Body of pancreas (tissue), 4 donors: ENCODE data around the gene ELOB.

Experiments used
- POLR2A ChIP-seq, 3 donors: fragments of 450-650 bp; IDR thresholded peaks; one replicate each; pipeline ENCODE4 v1.6.1; 2016; ENCODE audit warnings: antibody characterized with exemption in 3 of 3, mild to moderate bottlenecking in 2 of 3
- TF ChIP-seq, protein P1 (sequence below), 7 experiments: fragments of 450-650 bp in 4 of 7; fragments of 200-600 bp in 3 of 7; sonication (generic) in 3 of 7; IDR thresholded peaks; one replicate each; pipeline ENCODE4 v1.5.1; 2016 to 2019; ENCODE audit warnings: antibody characterized with exemption in 7 of 7

DNA sequence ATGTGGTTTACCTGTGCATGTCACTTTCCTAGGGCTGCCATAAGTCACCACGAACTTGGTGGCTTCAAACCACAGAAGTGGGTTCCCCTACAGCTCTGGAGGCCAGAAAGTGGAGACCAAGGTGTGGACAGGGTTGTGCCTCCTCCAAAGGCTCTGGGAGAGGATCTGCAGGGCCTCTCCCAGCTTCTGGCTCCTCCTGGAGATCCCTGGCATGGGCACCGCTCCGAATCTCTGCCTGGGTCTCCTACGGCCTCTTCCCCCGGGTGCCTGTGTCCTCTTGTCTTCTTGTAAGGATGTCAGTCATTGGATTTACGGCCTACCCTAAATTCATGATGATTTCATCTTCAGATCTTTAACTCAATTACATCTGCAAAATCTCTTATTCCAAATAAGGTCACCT, 27.1 kb downstream of the ELOB start:
- TF ChIP-seq, protein P1, sequence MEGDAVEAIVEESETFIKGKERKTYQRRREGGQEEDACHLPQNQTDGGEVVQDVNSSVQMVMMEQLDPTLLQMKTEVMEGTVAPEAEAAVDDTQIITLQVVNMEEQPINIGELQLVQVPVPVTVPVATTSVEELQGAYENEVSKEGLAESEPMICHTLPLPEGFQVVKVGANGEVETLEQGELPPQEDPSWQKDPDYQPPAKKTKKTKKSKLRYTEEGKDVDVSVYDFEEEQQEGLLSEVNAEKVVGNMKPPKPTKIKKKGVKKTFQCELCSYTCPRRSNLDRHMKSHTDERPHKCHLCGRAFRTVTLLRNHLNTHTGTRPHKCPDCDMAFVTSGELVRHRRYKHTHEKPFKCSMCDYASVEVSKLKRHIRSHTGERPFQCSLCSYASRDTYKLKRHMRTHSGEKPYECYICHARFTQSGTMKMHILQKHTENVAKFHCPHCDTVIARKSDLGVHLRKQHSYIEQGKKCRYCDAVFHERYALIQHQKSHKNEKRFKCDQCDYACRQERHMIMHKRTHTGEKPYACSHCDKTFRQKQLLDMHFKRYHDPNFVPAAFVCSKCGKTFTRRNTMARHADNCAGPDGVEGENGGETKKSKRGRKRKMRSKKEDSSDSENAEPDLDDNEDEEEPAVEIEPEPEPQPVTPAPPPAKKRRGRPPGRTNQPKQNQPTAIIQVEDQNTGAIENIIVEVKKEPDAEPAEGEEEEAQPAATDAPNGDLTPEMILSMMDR (IDR thresholded peaks at IDR 0.05): no peak
- no peak for TF ChIP-seq POLR2A (IDR thresholded peaks at IDR 0.05)
